Testis (tissue), 3 donors: ENCODE measurements around the gene STXBP1. TPM values are rescaled to one million over a fixed set of nuclear protein-coding genes. Genes with fewer than 3 reads are reported as not detected.

Experiments
- DNase-seq: peaks from one replicate; pipeline ENCODE4 v3.0.0-alpha.2; 2019
- H3K27ac ChIP-seq, 2 donors: fragments of 200-600 bp; sonication (generic); one replicate each; pipeline ENCODE4 v1.5.1; 2019
- H3K27me3 ChIP-seq: fragments of 200-600 bp; sonication (generic); one replicate; pipeline ENCODE4 v1.5.1; 2019
- H3K36me3 ChIP-seq: fragments of 200-600 bp; sonication (generic); one replicate; pipeline ENCODE4 v1.5.1; 2017; ENCODE audit warnings: low read depth; ENCODE audit errors: missing control alignments
- H3K4me1 ChIP-seq: fragments of 200-600 bp; sonication (generic); one replicate; pipeline ENCODE4 v1.5.1; 2019
- H3K4me3 ChIP-seq, 2 donors: fragments of 200-600 bp; sonication (generic); one replicate each; pipeline ENCODE4 v1.5.1; 2017 to 2019
- H3K9me3 ChIP-seq: fragments of 200-600 bp; sonication (generic); one replicate; pipeline ENCODE4 v1.5.1; 2017
- POLR2A ChIP-seq: fragments of 450-650 bp; IDR thresholded peaks from one replicate; pipeline ENCODE4 v1.6.1; 2017; ENCODE audit warnings: antibody characterized with exemption, mild to moderate bottlenecking, moderate library complexity
- WGBS, 2 donors: methylation state at CpG; one replicate each; pipeline ENCODE4 v1.1.5; 2018; 5-methylcytosine and 5-hydroxymethylcytosine counted together
- intact Hi-C: fragments of 100-400 bp; cut with DNase I; formaldehyde crosslinking; loops from one replicate; pipeline ENCODE4 v1.15.1; 2023; ENCODE audit warnings: low total_unique reads
- polyA plus RNA-seq: library from polyadenylated mRNA; stranded (reverse); fragments of 350-450 nt; fragmentation: Illumina TruSeq; extraction: RNeasy Lipid Tissue Mini Kit (QIAGEN cat#74804); gene quantifications from one replicate; pipeline ENCODE4 v1.2.3, GENCODE V29; 2014; ENCODE audit warnings: low read depth, low replicate concordance; ENCODE audit not compliant: insufficient read depth
- total RNA-seq, 2 donors: library from RNA; depleted of rRNA; stranded (reverse); fragments of >200 nt; gene quantifications; one replicate each; pipeline ENCODE4 v1.2.3, GENCODE V29; 2016
- TF ChIP-seq, protein P1 (sequence below), 3 experiments: fragments of 450-650 bp in 2 of 3; fragments of 200-600 bp in 1 of 3; sonication (generic) in 1 of 3; IDR thresholded peaks; one replicate each; pipeline ENCODE4 v1.5.1; 2016 to 2019; ENCODE audit warnings: antibody characterized with exemption in 3 of 3, mild to moderate bottlenecking in 2 of 3, moderate library complexity in 1 of 3

Gene STXBP1
- total and polyA plus RNA-seq, 3 donors from 2014 or later = 21.2 to 36.1 (median 33.1) TPM

DNA sequence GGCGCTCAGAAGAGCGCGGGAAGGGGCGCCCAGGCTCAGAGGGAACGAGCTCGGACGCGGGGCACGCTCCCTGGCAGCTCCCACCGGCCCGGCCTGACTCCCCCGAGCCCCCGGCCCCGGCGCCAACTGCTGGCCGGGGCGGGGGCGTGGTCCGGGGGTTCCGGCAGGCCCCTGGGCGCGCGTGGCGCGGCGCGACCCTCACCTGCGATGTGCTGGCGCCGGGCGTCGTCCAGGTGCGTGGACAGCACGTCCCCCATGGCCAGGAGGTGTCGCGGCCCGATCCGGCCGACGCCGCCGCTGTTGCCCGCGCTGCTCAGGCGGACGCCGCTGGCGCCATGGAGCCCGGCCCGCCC is 43.5 kb upstream of the STXBP1 start:
- Histone ChIP-seq H3K9me3 (no peaks in the 10 kb centered on the region), H3K27ac (peak overlapping the region; percentile 53 to 87), H3K27me3 (no peaks in the 10 kb centered on the region), H3K4me1 (peaks cover 31% of the 10 kb centered on the region), H3K4me3 (peak overlapping the region; percentile 60 to 76), H3K36me3 (no peaks in the 10 kb centered on the region)
- TF ChIP-seq, protein P1, sequence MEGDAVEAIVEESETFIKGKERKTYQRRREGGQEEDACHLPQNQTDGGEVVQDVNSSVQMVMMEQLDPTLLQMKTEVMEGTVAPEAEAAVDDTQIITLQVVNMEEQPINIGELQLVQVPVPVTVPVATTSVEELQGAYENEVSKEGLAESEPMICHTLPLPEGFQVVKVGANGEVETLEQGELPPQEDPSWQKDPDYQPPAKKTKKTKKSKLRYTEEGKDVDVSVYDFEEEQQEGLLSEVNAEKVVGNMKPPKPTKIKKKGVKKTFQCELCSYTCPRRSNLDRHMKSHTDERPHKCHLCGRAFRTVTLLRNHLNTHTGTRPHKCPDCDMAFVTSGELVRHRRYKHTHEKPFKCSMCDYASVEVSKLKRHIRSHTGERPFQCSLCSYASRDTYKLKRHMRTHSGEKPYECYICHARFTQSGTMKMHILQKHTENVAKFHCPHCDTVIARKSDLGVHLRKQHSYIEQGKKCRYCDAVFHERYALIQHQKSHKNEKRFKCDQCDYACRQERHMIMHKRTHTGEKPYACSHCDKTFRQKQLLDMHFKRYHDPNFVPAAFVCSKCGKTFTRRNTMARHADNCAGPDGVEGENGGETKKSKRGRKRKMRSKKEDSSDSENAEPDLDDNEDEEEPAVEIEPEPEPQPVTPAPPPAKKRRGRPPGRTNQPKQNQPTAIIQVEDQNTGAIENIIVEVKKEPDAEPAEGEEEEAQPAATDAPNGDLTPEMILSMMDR (IDR thresholded peaks at IDR 0.05) = no peak
- no peak for TF ChIP-seq POLR2A
- DNase-seq = no peak
- intact Hi-C loops = no loop called here
- 1% methylated on average over 12 of the region's 50 CpGs; no CpG with 5 or more reads in 1 of the 2 donors for WGBS, 2 donors

DNA sequence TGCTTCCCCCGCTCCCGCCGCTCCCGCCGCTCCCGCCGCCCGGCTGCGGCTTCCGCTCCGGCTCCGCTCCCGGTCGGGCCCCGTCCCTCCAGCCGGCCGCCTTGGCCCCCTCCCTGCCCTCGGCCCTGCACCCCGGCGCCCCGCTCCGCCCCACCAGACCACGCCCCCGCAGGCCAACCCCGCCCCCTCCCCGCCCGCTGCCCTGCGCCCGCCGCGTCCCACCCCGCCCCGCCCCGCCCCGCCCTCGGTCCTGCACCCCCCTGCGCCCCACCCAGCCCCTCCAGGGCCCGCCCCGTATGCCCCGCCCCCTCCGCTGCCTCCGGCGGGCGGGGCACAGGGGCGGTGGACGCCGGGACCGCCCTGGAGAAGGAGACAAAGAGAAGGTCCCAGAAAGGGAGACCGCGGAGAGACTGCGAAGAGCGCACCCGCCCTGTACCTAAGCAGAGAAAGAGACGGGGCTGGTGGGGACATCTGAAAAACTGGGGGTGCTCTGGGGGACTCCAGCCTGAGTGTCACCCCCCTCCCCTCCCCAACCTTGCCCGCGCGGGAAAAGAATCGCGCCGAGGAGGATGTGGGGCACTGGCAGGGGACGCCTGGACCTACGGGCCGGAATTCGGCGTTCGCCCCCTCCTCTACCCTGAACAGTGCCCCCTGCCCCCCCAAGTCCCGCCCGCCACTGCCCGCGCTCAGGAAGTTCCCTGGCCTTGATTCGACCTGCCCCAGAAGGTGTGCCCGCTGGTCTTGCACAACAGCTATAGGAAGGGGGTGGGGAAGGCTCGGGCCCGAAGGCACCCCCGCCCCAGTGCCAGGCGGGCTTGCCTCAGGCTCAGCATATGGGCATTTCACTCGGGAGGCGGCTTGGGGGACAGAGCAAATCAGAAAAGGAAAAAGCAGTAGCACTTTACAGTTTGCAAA is 42.8 kb upstream of the STXBP1 start:
- Histone ChIP-seq H3K27me3 (no peaks in the 10 kb centered on the region), H3K4me1 (peaks cover 33% of the 10 kb centered on the region), H3K36me3 (no peaks in the 10 kb centered on the region), H3K27ac (peak overlapping the region; percentile 88 to 94), H3K4me3 (peak overlapping the region; percentile 67 to 76), H3K9me3 (no peaks in the 10 kb centered on the region)
- intact Hi-C loops = no loop called here
- TF ChIP-seq, protein P1 (IDR thresholded peaks at IDR 0.05) = no peak
- TF ChIP-seq POLR2A = peak; percentile 17
- DNase-seq = peak; percentile 76
- 0 to 2% methylated on average over 10 to 63 of the region's 78 CpGs for WGBS, 2 donors

DNA sequence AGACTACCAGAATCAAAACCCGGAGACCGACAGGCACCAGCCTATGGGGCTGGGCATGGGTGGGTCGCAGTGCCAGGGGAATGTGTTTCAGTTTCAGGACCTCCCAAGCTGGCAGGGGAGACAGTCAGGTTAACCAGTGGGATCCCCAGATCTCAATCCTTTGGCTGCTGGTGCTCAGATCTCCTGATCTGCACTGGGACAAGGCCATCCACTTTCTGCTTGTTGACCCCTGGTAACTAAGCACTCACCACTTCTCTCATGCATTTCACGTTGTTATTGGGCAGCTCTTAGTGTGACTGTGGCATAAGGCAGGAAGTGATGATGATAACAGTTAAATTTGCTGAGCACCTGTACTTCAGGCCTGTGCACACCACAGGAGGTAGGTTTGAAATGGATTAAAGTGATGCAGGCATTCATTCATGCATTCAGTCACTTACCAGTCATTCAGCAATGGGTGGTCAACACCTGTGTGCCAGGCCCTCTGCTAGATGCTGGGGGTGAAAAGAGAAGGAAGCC is 42.1 kb upstream of the STXBP1 start:
- no peak for DNase-seq
- Histone ChIP-seq H3K4me3 (peak overlapping the region in 1 of 2 donors; percentile 67), H3K27me3 (no peaks in the 10 kb centered on the region), H3K27ac (peak overlapping the region; percentile 88 to 94), H3K9me3 (no peaks in the 10 kb centered on the region), H3K4me1 (peaks cover 40% of the 10 kb centered on the region), H3K36me3 (no peaks in the 10 kb centered on the region)
- WGBS, 2 donors = 22 to 24% methylated on average over 4 of the region's 4 CpGs
- intact Hi-C loops = no loop called here
- no peak for TF ChIP-seq POLR2A
- TF ChIP-seq, protein P1 (IDR thresholded peaks at IDR 0.05) = no peak

DNA sequence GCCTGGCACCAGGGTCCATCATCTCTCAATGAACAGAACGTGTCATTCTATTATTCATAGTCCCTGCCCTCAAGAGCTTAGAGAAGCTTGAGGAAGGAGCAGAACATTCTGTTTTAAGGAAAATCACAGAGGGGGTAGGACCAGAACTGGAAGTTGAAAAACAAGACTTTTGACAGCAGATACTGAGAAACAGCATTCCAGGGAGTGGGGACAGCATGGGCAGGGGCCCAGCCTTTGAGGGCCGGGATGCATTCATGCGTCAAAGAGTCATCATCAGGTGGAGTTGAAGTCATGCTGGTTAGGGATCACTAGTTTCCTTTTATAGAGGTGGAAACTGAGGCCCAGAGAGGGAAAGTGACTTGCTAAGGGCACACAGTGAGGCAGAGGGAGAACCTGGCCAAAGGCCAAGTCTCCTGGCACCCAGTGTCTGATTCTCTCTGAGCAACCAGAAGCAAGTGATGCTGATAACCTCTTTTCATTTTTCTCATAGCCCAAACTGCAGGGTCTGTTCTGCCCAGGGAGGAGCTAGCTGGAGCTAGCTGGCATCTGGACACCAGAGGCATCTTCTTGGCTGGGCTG is 41.5 kb upstream of the STXBP1 start:
- TF ChIP-seq, protein P1 (IDR thresholded peaks at IDR 0.05) = no peak
- TF ChIP-seq POLR2A = no peak
- intact Hi-C loops = no loop called here
- Histone ChIP-seq H3K4me1 (peaks cover 42% of the 10 kb centered on the region), H3K4me3 (no peak overlapping the region), H3K27me3 (no peaks in the 10 kb centered on the region), H3K9me3 (no peaks in the 10 kb centered on the region), H3K27ac (peak overlapping the region; percentile 4 to 94), H3K36me3 (no peaks in the 10 kb centered on the region)
- DNase-seq = no peak
- WGBS, 2 donors = 70% methylated on average over 3 of the region's 3 CpGs
